Measurements from ENCODE around the gene TPCN2.

Gene TPCN2

GRCh38 chr11:69154938-69155301 is 106.2 kb downstream of the TPCN2 start:
- no peak for DNase-seq

GRCh38 chr11:69155302-69156234 is 106.8 kb downstream of the TPCN2 start, which contains the start of gene SMIM38:
SMIM38 (plus strand) TSS chr11:69155935; CDS start chr11:69157847, 1,912 bp downstream.
- no peak for DNase-seq

GRCh38 chr11:69156235-69156639 is 107.5 kb downstream of the TPCN2 start:
- DNase-seq: no peak

GRCh38 chr11:69156673-69157155 is 108.0 kb downstream of the TPCN2 start:
- no peak for DNase-seq

DNA sequence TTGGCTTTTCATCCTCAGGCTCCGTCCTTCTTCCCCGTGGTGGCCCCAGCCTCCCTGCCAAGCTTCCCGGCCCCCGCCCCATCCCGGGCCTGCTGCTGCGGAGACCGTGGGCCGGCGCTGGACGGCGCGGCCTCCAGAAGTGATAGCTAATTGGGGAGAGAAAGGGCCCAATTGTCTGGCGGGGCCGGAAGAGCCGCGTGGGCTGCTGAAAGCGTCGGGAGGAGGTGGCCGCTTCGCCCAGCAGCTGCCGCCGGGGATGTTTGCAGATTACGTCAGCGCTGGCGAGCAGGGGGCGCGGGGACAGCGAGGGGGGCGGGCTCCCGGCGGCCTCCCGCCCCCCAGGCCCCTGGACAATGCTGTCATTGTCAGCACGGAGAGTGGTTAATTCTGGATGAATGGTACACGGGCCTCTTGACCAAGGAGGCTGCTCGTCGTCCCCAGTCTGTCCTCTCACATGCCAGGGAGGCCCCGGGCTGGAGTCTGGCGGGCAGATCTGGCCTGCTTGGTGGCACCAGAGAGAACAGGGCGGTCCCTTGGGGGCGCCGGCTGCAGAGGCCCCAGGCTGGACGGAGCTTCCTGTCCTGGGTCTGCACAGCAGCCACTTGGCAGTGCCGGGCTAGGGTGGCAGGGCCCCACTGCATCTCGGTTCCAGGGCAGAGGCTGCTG is 108.6 kb downstream of the TPCN2 start:
- DNase-seq: no peak

DNA sequence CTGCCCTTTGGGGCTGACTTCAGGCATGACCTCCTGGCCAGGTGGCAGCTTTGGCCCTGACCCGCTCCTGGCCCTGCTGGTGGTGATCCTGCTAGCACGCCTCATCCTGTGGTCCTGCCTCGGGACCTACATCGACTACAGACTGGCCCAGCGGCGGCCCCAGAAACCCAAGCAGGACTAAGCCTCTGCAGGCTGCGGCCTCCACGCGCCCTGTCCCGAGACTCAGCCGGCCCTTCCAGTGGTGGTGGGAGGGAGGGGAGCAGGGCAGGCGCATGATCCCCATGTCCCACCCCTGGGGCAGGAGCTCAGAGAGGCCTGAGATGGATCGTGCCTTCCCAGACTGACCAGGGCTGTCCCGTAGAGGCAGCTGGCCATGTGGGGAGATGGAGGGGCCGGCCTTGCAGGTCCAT is 109.1 kb downstream of the TPCN2 start:
- no peak for DNase-seq

GRCh38 chr11:69158301-69159149 is 109.8 kb downstream of the TPCN2 start:
- DNase-seq: no peak

DNA sequence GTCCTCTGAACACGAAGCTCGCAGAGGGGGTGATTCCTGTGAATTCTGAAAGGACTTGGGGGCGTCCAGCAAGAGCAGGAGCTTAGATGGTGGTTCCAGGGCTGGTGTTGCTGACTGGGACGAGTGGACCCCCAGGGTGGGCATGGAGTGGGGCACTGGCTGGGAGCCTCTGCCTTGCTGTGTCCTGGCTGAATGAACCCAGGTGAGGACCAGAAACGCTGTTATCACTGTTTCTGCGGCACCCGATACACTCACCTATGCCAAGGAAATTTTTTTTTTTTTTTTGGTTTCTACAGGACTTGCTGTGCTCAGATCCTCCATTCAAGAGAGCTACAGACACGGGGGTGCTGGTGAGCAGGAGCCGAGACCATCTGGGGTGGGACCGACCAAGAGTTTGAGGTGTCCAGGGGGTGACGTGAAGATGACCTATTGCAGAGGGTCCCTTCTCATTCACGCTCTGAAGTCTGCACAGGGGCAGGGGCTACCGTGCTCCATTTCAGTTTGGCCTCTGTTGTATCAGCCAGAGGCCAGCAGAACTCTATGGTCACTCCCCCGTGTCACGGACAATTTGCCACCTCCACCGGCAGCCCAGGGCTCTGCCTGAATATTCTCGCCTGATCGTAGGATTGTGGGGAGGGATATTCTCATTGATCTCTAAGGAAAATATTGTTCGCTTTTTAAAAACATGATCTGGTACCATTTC is 110.6 kb downstream of the TPCN2 start:
- no peak for DNase-seq

- DNase-seq: no peak
Observed at GRCh38 chr11:69160296-69161116, 111.8 kb downstream of the TPCN2 start.

GRCh38 chr11:69161117-69161407 is 112.3 kb downstream of the TPCN2 start:
- no peak for DNase-seq

- DNase-seq: no peak
Observed at GRCh38 chr11:69162505-69162904, 113.8 kb downstream of the TPCN2 start.

DNA sequence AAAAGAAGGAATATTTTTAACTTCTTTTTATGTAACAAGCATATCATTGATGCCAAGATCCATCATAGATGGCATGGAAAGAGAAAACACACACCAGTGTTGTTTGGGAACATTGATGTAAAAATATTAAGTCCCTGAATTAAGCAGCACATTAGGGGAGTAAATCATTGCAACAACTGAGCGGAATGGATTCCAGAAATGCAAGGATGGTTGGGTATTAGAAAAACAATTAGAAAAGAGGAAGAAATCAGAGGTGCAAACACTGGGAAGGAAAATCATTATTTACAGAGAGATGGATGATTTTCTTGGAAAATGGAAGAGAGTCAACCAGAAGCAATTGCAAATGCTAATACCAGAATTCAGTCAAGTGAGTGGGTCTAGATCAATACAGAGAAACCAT is 115.1 kb downstream of the TPCN2 start:
- DNase-seq: no peak

DNA sequence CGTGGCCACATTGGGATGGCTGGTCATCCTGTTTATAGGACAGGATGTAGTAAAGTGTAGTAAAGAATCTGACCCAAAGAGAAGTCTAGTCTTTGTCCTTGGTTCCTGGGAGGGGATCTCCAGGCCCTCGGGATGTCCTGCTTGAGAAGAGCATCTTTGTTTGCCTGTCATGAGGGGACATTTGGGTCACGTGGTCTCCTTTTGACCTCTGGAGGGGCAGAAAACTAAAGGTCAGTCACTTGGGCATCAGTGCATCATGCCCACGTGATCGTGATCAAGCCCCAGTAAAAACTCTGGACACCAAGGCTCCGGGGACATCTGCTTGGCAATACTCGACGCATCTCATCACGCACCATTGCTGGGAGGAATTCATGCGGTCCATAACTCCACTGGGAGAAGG is 116.1 kb downstream of the TPCN2 start:
- no peak for DNase-seq

DNA sequence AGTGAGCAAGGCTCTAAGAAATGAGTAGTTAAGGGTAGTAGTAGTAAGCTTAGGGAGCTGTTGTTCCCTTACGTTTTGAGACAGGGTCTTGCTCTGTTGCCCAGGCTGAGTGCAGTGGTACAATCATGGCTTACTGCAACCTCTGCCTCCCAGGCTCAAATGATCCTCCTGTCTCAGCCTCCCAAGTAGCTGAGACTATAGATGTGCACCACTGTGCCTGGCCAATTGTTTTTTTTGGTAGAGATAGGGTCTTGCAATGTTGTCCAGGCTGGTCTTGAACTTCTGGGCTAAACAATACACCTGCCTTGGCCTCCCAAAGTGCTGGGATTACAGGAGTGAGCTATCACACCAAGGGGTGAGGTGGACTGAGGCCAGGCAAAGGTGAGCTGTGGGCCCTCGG is 117.0 kb downstream of the TPCN2 start:
- DNase-seq: no peak

GRCh38 chr11:69166218-69167115 is 117.7 kb downstream of the TPCN2 start:
- no peak for DNase-seq

- DNase-seq: no peak
Observed at GRCh38 chr11:69167130-69167915, 118.6 kb downstream of the TPCN2 start.

DNA sequence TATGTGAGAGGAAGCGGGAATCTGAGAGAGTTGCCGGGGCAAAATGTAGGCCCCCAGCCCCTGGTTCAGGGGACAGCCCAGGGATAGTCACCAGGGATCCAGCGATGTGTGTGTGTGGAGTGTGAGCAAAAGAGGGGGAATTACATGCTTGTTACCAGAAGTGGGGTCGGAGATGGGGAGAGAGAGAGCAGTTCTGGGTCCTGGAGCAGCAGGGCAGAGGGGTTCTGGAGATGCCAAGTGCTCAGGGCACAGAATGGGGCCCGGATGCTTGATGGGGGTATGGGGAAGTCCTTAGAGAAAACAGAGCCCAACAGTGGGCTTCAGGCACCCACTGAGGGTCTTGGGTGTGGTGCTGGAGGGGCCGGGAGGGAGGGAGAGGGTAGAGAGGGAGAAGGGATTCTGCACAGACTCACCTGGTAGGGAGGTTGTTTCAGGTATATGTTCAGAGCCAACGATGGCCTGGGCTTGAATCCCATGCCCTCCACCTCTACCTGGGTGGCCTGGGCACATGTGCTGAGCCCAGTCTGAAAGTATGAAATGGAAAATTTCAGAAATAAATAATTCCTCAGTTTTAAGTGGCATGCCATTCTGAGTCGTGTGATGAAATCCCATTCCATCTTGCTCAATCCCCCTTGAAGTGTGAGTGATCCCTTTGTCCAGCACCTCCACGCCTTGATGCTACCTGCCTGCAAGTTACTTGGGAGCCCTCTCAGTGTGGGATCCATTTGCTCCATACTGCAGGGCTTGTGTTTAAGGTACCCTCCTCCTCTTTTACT is 119.4 kb downstream of the TPCN2 start:
- no peak for DNase-seq

DNA sequence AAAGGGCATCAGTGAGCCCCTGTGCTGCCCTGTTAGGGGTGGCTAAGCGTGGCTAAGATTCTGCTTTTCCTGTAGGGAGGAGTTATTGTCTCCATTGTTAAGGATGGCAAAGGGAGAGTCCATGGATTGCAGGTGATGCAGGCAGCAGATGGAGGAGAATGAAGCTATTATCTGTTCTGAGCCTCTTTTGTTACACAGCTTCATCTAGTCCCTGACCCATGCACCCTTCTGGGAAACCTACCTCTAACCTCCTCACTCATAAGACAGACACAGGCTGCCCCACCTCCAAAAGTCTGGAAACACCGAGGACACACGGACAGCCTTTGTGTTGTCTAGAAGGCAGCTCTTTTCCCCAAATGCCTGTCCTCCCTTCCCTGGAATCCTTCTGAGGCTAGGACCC is 120.7 kb downstream of the TPCN2 start:
- no peak for DNase-seq

GRCh38 chr11:69170704-69171103 is 122.0 kb downstream of the TPCN2 start:
- DNase-seq: no peak

Measured in T-helper 9 cell (primary cell).